Lung (tissue), 12 donors: ENCODE data around the gene ZSWIM4. TPM values are rescaled to one million over a fixed set of nuclear protein-coding genes. Genes with fewer than 3 reads are reported as not detected.

ENCODE experiments used
- ATAC-seq: fragments of 200-7000 bp; cut with Tn5 transposase; one replicate; pipeline ENCODE4 v1.9.1; 2020; ENCODE audit warnings: moderate number of reproducible peaks; ENCODE audit not compliant: insufficient read depth, low FRiP score
- DNase-seq, 3 donors: peaks; one replicate each; pipeline ENCODE4 v3.0.0-alpha.2; 2013 to 2017
- H3K27ac ChIP-seq, 2 donors: one replicate each; pipeline ENCODE4 v1.5.1; 2013; ENCODE audit warnings: mild to moderate bottlenecking in 2 of 2, moderate library complexity in 2 of 2, control low read depth in 1 of 2, inconsistent platforms in 1 of 2, low read depth in 1 of 2, low read length in 1 of 2
- H3K27me3 ChIP-seq, 3 donors: one replicate each; pipeline ENCODE4 v1.5.1; 2013; ENCODE audit warnings: low read length in 2 of 3; ENCODE audit not compliant: control insufficient read depth in 3 of 3, insufficient read depth in 3 of 3
- H3K36me3 ChIP-seq, 4 donors: one replicate each; pipeline ENCODE4 v1.5.1; 2013; ENCODE audit warnings: low read length in 4 of 4, mild to moderate bottlenecking in 1 of 4, moderate library complexity in 1 of 4; ENCODE audit not compliant: control insufficient read depth in 4 of 4, insufficient read depth in 4 of 4
- H3K4me1 ChIP-seq, 5 donors: one replicate each; pipeline ENCODE4 v1.5.1; 2013; ENCODE audit warnings: low read length in 5 of 5, mild to moderate bottlenecking in 2 of 5, moderate library complexity in 1 of 5; ENCODE audit not compliant: control insufficient read depth in 5 of 5, insufficient read depth in 5 of 5
- H3K4me3 ChIP-seq: one replicate; pipeline ENCODE4 v1.5.1; 2013; ENCODE audit warnings: mild to moderate bottlenecking, control low read depth, moderate library complexity
- H3K9ac ChIP-seq, 2 donors: one replicate each; pipeline ENCODE4 v1.5.1; 2013; ENCODE audit warnings: low read length in 2 of 2, control low read depth in 1 of 2; ENCODE audit not compliant: insufficient read depth in 1 of 2
- H3K9me3 ChIP-seq, 4 donors: one replicate each; pipeline ENCODE4 v1.5.1; 2013; ENCODE audit warnings: low read length in 3 of 4, mild to moderate bottlenecking in 1 of 4, moderate library complexity in 1 of 4; ENCODE audit not compliant: control insufficient read depth in 4 of 4, insufficient read depth in 3 of 4
- CTCF ChIP-seq: IDR thresholded peaks from 2 replicates; pipeline ENCODE4 v1.5.1; 2012; ENCODE audit warnings: mild to moderate bottlenecking; ENCODE audit errors: control extremely low read depth, extremely low read depth
- WGBS, 2 donors: extraction: QIAGEN DNeasy Blood & Tissue Kit; methylation state at CpG; one replicate each; pipeline ENCODE4 v1.1.7; 2013; 5-methylcytosine and 5-hydroxymethylcytosine counted together
- polyA plus RNA-seq, 2 donors: library from polyadenylated mRNA; stranded (reverse); fragments of 200-250 nt; gene quantifications; one replicate each; pipeline ENCODE4 v1.2.1, GENCODE V29; 2013
- total RNA-seq, 2 donors: library from RNA; depleted of rRNA in 1 of 2; stranded (reverse); fragments of >200 nt in 1 of 2; gene quantifications; one replicate each; pipeline ENCODE4 v1.2.1, GENCODE V29; 2014 to 2021
- donor health status: control.
- donor health status: control.
- donor health status: Bipolar disorder and iron deficiency.
- donor health status: healthy.
- donor health status: DM: yes; HTN: yes; CAD: no.

ZSWIM4 gene
- total and polyA plus RNA-seq, 4 donors, result 3.7 to 10.5 (median 8.8) TPM

GRCh38 chr19:13876834-13877233 is 81.6 kb downstream of the ZSWIM4 start, which contains the start of gene NANOS3:
Gene NANOS3, plus strand, starts transcription at chr19:13877134. Its CDS starts 115 bp downstream, at chr19:13877249.
- DNase-seq, result no peak
- Histone ChIP-seq H3K4me1 (peaks cover 0 to 21% (median 9%) of the 10 kb centered on the region in 5 donors), H3K27me3 (no peaks in the 10 kb centered on the region), H3K9ac (no peak within 1 kb of the TSS), H3K9me3 (no peaks in the 10 kb centered on the region), H3K36me3 (no peaks in the 10 kb centered on the region), H3K4me3 (no peak within 1 kb of the TSS), H3K27ac (no peak within 1 kb of the TSS)
- no peak for ATAC-seq
- TF ChIP-seq CTCF, result no peak
- WGBS, 2 donors, result 64 to 75% methylated on average over 5 of the region's 5 CpGs

GRCh38 chr19:13877303-13877702 is 82.1 kb downstream of the ZSWIM4 start:
- WGBS, 2 donors, result 90 to 96% methylated on average over 27 of the region's 27 CpGs
- no peak for DNase-seq

GRCh38 chr19:13880059-13881043 is 85.1 kb downstream of the ZSWIM4 start:
- peak overlapping the region; percentile 26 to 69 for H3K27ac ChIP-seq

More at GRCh38 chr19:13877303-13877702, 82.1 kb downstream of the ZSWIM4 start:
- no peaks in the 10 kb centered on the region for H3K27me3 ChIP-seq
- TF ChIP-seq CTCF, result no peak
- no peaks in the 10 kb centered on the region for H3K36me3 ChIP-seq
- H3K9me3 ChIP-seq, result no peaks in the 10 kb centered on the region
- H3K4me3 ChIP-seq, result no peak overlapping the region
- H3K9ac ChIP-seq, result no peak overlapping the region
- peaks cover 0 to 25% (median 10%) of the 10 kb centered on the region in 5 donors for H3K4me1 ChIP-seq
- ATAC-seq, result no peak
- H3K27ac ChIP-seq, result no peak overlapping the region

More at GRCh38 chr19:13880059-13881043, 85.1 kb downstream of the ZSWIM4 start:
- peak; percentile 99 for TF ChIP-seq CTCF
- H3K4me3 ChIP-seq, result no peak overlapping the region
- no peaks in the 10 kb centered on the region for H3K27me3 ChIP-seq
- H3K9ac ChIP-seq, result peak overlapping the region in 1 of 2 donors; percentile 38
- WGBS, 2 donors, result 6% methylated on average over 29 to 34 of the region's 34 CpGs
- no peaks in the 10 kb centered on the region for H3K36me3 ChIP-seq
- peaks cover 0 to 29% (median 10%) of the 10 kb centered on the region in 5 donors for H3K4me1 ChIP-seq
- ATAC-seq (peak; percentile 97), DNase-seq (peak; percentile 94 to 98 (median 96))
- H3K9me3 ChIP-seq, result no peaks in the 10 kb centered on the region
